Esophagus muscularis mucosa (tissue), 3 donors: ENCODE results near the gene RAD51B.

ENCODE experiments used
- CTCF ChIP-seq, 3 experiments: fragments of 200-600 bp in 2 of 3; fragments of 450-650 bp in 1 of 3; sonication (generic) in 2 of 3; IDR thresholded peaks; one replicate each; pipeline ENCODE4 v1.5.1; 2017 to 2019; ENCODE audit warnings: antibody characterized with exemption in 3 of 3, mild to moderate bottlenecking in 2 of 3, moderate library complexity in 1 of 3
- POLR2A ChIP-seq: fragments of 450-650 bp; IDR thresholded peaks from one replicate; pipeline ENCODE4 v1.6.1; 2017; ENCODE audit warnings: antibody characterized with exemption, moderate library complexity, mild to moderate bottlenecking, low read depth

GRCh38 chr14:68636597-68636996 is 817.0 kb downstream of the RAD51B start:
- TF ChIP-seq POLR2A (no peak), CTCF (IDR thresholded peaks at IDR 0.05) (no peak)
